ENCODE results near the gene AQP11.
"Not testable (repeated sequence)": the region's sequence is repeated elsewhere in the genome, so short reads cannot be mapped to it uniquely, and the experiment has no call there.

The AQP11 gene

GRCh38 chr11:77592727-77593126 is 3.0 kb downstream of the AQP11 start:
- no peak for DNase-seq (ENCODE audit: low read depth in 2 of 2)

DNA sequence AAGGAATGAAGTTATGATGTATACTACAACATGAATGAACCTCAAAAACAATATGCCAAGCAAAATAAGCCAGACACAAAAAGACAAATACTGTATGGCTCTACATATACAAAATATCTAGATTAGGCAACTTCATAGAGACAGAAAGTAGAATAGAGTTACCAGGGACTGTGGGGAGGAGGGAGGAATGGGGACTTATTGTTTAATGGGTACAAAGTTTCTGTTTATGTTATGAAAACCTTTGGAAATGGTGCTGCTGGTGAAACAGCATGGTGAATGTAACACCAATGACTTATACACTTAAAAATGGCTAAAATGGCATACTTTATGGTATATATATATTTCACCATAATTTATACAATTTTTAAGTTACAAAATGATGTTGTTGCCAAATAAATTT is 4.1 kb downstream of the AQP11 start:
- no peak for DNase-seq (ENCODE audit: low read depth in 2 of 2)

DNA sequence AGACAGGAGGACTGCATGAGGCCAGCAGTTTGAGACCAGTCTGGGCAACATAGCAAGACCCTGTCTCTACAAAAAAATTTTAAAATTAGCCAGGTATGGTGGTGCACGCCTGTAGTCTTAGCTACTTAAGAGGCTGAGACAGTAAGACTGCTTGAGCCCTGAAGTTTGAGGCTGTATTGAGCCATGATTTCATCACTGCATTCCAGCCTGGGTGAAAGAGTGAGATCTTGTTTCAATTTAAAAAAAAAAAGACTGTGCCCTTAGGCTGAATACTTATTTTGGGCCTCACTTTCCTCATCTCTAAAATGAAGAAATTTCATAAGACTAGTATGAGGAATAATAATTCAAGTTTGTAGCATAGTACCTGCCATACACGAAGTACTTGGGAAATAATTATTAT is 6.9 kb downstream of the AQP11 start:
- DNase-seq (ENCODE audit: low read depth in 2 of 2), result peak in 1 of 2 experiments; percentile 39

DNA sequence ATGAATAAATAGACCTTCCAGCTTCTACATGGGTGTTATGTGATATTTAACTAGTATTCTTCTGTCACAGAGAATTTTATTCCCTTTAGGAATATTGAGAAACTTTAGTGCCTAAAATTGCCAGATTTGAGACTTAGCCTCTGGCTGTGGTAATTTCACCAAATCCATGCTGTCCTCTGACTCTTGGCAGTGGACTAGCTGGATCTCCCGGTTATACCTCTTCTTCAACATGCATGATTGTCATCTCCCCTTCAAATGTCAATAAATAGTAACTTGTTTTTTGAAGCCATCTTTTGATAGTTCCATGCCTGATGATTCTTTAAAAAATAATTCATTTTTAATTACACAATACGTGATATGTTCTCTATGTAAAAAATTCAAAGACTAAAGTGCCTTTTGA is 8.4 kb downstream of the AQP11 start:
- no peak for DNase-seq (ENCODE audit: low read depth in 2 of 2)

- DNase-seq (ENCODE audit: low read depth in 2 of 2), result peak; percentile 59 to 68
Measured at GRCh38 chr11:77602381-77603088, 12.8 kb downstream of the AQP11 start.

DNA sequence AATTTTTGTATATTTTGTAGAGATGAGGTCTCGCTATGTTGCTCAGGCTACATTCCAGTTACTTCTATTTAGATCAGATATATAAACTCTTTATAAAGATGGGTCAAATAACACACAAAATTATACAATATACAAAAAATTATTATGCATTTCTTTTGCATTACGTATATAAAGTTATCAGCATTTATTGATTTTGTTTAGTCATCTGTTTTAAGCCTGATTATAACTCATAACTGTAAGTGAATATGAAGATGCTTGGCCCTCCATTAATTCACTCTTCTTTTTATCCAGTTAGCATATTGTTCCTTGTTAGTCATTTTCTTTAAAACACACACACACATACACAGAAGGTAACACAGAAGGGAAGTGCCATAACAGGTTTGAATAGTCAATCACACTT is 14.5 kb downstream of the AQP11 start:
- no peak for DNase-seq (ENCODE audit: low read depth in 2 of 2)

GRCh38 chr11:77609234-77609633 is 19.5 kb downstream of the AQP11 start:
- no peak for DNase-seq (ENCODE audit: low read depth in 2 of 2)

GRCh38 chr11:77611921-77612320 is 22.2 kb downstream of the AQP11 start:
- DNase-seq (ENCODE audit: low read depth in 2 of 2), result no peak

GRCh38 chr11:77617892-77618291 is 28.1 kb downstream of the AQP11 start:
- DNase-seq (ENCODE audit: low read depth in 2 of 2), result no peak

- no peak for DNase-seq (ENCODE audit: low read depth in 2 of 2)
Measured at GRCh38 chr11:77619576-77620198, 29.9 kb downstream of the AQP11 start.

- no peak for DNase-seq (ENCODE audit: low read depth in 2 of 2)
Measured at GRCh38 chr11:77630157-77630710, 40.5 kb downstream of the AQP11 start.

- DNase-seq (ENCODE audit: low read depth in 2 of 2), result not testable (repeated sequence)
Measured at GRCh38 chr11:77633926-77634325, 44.2 kb downstream of the AQP11 start.

GRCh38 chr11:77636731-77637344 is 47.1 kb downstream of the AQP11 start:
- DNase-seq (ENCODE audit: low read depth in 2 of 2), result no peak

- DNase-seq (ENCODE audit: low read depth in 2 of 2), result peak; percentile 60 to 68
Measured at GRCh38 chr11:77637345-77638165, 47.8 kb downstream of the AQP11 start, which contains the start of gene CLNS1A. TSS of gene CLNS1A (minus strand) at chr11:77637794. CDS start at chr11:77637714, 80 bp downstream.

GRCh38 chr11:77642228-77642627 is 52.5 kb downstream of the AQP11 start:
- DNase-seq (ENCODE audit: low read depth in 2 of 2), result no peak

DNA sequence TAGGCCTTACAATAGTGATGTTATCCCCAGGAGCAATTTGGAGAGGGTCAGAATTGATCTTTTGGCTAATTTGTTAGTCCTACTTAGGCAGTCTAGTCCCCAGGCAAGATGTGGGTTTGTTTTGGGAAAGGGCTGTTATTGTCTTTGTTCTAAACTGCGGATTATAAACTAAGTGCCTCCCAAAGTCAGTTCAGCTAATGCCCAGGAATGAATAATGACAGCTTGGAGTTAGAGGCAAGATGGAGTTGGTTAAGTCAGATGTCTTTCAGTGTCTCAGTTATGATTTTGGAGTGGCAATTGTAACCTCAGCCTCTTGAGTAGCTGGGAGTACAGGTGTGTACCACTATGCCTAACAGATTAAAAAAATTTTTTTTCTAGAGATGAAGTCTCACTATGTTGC is 55.1 kb downstream of the AQP11 start:
- DNase-seq (ENCODE audit: low read depth in 2 of 2), result no peak

GRCh38 chr11:77647654-77648305 is 58.0 kb downstream of the AQP11 start:
- no peak for DNase-seq (ENCODE audit: low read depth in 2 of 2)

DNA sequence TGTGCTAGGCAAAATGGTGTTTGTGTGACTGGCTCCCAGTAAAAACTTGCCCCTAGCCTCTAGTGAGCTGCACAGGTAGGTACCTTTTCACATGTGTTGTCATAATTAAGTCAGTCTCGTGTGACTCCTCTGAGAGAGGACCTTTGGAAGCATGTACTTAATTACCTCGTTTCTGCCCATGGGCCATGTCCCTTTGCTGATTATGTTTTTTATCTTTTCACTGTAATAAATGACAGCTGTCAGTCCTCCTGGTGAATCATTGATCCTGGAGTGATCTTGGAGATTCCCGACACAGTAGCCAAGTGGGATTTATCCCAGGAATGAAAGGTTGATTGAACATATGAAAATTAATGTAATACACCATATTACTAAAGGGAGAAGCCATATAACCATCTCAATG is 60.4 kb downstream of the AQP11 start:
- no peak for DNase-seq (ENCODE audit: low read depth in 2 of 2)

DNA sequence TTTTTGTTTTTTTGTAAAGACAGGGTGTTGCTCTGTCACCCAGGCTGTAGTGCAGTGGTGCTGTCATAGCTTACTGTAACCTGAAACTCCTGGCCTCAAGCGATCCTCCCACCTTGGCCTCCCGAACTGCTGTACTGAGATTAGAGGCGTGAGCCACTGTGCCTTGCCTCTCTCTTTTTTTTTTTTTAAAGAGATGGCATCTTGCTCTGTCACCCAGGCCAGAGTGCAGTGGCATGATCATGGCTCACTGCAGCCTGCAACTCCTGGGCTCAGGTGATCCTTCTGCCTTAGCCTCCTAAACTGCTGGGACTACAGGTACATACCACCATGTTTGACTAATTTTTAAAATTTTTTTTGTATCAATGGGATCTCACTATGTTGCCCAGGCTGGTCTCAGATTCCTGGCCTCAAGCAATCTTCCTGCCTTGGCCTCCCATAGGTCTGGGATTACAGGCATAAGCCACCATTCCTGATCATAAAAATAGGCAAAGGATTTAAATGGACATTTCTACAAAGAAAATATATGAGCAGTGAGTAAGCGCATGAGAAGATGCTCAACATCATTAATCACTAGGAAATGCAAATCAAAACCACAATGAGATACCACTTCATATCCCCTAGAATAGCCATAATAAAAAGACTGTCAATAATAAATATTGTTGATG is 65.1 kb downstream of the AQP11 start:
- DNase-seq (ENCODE audit: low read depth in 2 of 2), result no peak

DNA sequence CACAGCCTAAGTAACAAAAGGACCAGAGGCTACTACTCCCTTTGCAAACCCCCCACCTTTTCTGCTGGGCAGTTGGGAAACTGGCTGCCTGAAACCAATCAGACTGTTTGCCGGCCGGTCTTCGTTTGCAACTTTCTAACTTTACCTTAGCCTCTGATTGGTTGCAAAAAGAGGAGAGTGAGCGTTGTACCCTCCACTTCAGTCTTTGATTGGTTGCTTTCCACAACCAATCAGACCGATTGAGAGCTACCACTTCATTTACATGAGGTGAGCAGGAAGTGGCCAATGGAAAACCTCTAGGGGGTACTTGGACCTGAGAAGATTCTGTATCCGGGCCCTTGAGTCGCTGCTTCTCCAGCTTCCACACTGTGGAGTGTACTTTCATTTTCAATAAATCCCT is 66.6 kb downstream of the AQP11 start:
- no peak for DNase-seq (ENCODE audit: low read depth in 2 of 2)

All from fibroblast of skin of left biceps (primary cell).